ENCODE measurements around the gene SSPN.

The SSPN gene

GRCh38 chr12:26292596-26292995, 97.2 kb downstream of the SSPN start:
- no peaks in the 10 kb centered on the region for H3K9me3 ChIP-seq (replicated peaks; ENCODE audit: insufficient read depth, low read length)
- H3K9ac ChIP-seq (ENCODE audit: low read length) = no peak overlapping the region
- no peaks in the 10 kb centered on the region for H3K79me2 ChIP-seq (ENCODE audit: low read length)
- peaks cover 4% of the 10 kb centered on the region; the same call in 1 of the 2 replicates for H3F3A ChIP-seq (ENCODE audit: insufficient read depth, low read length)
- H3K27me3 ChIP-seq (replicated peaks; ENCODE audit: insufficient read depth, low read length) = no peaks in the 10 kb centered on the region
- no peaks in the 10 kb centered on the region for H3K9me2 ChIP-seq (replicated peaks; ENCODE audit: insufficient read depth, low read length)
- no peak overlapping the region for H2AFZ ChIP-seq (ENCODE audit: low read length)
- no peaks in the 10 kb centered on the region for H4K20me1 ChIP-seq (ENCODE audit: insufficient read depth, low read length)
- H3K36me3 ChIP-seq (replicated peaks; ENCODE audit: insufficient read depth, low read length) = no peaks in the 10 kb centered on the region
- H3K4me1 ChIP-seq (ENCODE audit: low read length) = peaks cover 12% of the 10 kb centered on the region
- no peak overlapping the region for H3K4me3 ChIP-seq (ENCODE audit: low read length)
- no peak overlapping the region for H3K4me2 ChIP-seq (ENCODE audit: low read depth, low read length)
- H3K27ac ChIP-seq (ENCODE audit: low read length) = no peak overlapping the region
- TF ChIP-seq EZH2phosphoT487 (IDR thresholded peaks at IDR 0.05; ENCODE audit: low read length) = no peak
- TF ChIP-seq CTCF (IDR thresholded peaks at IDR 0.05; ENCODE audit: low read length) = no peak
- no peak for TF ChIP-seq EZH2 (optimal IDR thresholded peaks at IDR 0.05; ENCODE audit: low read depth, low read length)
- DNase-seq = no peak

DNA sequence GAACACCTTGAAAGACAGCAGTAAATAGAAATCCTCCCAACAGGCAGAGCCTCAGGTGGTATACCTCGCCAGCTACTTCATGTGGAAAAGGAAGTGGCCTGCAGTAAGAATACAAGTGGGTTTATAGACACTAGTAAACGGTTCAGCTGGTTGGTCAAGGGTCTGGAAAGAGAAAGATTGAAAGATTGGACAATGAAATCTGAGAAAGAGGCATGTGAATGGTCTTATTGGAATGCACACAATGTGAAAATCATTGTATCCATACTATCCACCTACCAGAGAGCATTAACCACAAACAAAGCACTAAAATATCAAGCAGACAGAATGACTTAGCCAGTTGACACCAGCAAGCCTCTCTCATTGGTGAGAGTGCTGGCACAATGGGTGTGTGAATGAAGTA, 98.2 kb downstream of the SSPN start:
- peaks cover 23% of the 10 kb centered on the region for H3K4me1 ChIP-seq (ENCODE audit: low read length)
- no peak overlapping the region for H3K4me2 ChIP-seq (ENCODE audit: low read depth, low read length)
- H3K36me3 ChIP-seq (replicated peaks; ENCODE audit: insufficient read depth, low read length) = no peaks in the 10 kb centered on the region
- no peaks in the 10 kb centered on the region for H3K9me3 ChIP-seq (replicated peaks; ENCODE audit: insufficient read depth, low read length)
- no peak for DNase-seq
- H4K20me1 ChIP-seq (ENCODE audit: insufficient read depth, low read length) = no peaks in the 10 kb centered on the region
- TF ChIP-seq CTCF (IDR thresholded peaks at IDR 0.05; ENCODE audit: low read length) (no peak), EZH2phosphoT487 (IDR thresholded peaks at IDR 0.05; ENCODE audit: low read length) (no peak), EZH2 (optimal IDR thresholded peaks at IDR 0.05; ENCODE audit: low read depth, low read length) (no peak)
- no peak overlapping the region for H3K27ac ChIP-seq (ENCODE audit: low read length)
- no peak overlapping the region for H3K4me3 ChIP-seq (ENCODE audit: low read length)
- no peaks in the 10 kb centered on the region for H3K9me2 ChIP-seq (replicated peaks; ENCODE audit: insufficient read depth, low read length)
- peaks cover 14% of the 10 kb centered on the region for H3F3A ChIP-seq (ENCODE audit: insufficient read depth, low read length)
- no peaks in the 10 kb centered on the region for H3K79me2 ChIP-seq (ENCODE audit: low read length)
- H2AFZ ChIP-seq (ENCODE audit: low read length) = no peak overlapping the region
- H3K9ac ChIP-seq (ENCODE audit: low read length) = no peak overlapping the region
- H3K27me3 ChIP-seq (replicated peaks; ENCODE audit: insufficient read depth, low read length) = no peaks in the 10 kb centered on the region

- H4K20me1 ChIP-seq (ENCODE audit: insufficient read depth, low read length) = no peaks in the 10 kb centered on the region
- no peaks in the 10 kb centered on the region for H3K9me3 ChIP-seq (replicated peaks; ENCODE audit: insufficient read depth, low read length)
- H3K27ac ChIP-seq (ENCODE audit: low read length) = no peak overlapping the region
- no peaks in the 10 kb centered on the region for H3K79me2 ChIP-seq (ENCODE audit: low read length)
- no peaks in the 10 kb centered on the region for H3K27me3 ChIP-seq (replicated peaks; ENCODE audit: insufficient read depth, low read length)
- TF ChIP-seq EZH2 (optimal IDR thresholded peaks at IDR 0.05; ENCODE audit: low read depth, low read length) (no peak), CTCF (IDR thresholded peaks at IDR 0.05; ENCODE audit: low read length) (no peak), EZH2phosphoT487 (IDR thresholded peaks at IDR 0.05; ENCODE audit: low read length) (no peak)
- H3K36me3 ChIP-seq (replicated peaks; ENCODE audit: insufficient read depth, low read length) = no peaks in the 10 kb centered on the region
- H3K4me2 ChIP-seq (ENCODE audit: low read depth, low read length) = no peak overlapping the region
- no peak overlapping the region for H3K4me3 ChIP-seq (ENCODE audit: low read length)
- no peak overlapping the region for H3K9ac ChIP-seq (ENCODE audit: low read length)
- no peaks in the 10 kb centered on the region for H3K9me2 ChIP-seq (replicated peaks; ENCODE audit: insufficient read depth, low read length)
- H3K4me1 ChIP-seq (ENCODE audit: low read length) = peaks cover 34% of the 10 kb centered on the region
- no peak overlapping the region for H2AFZ ChIP-seq (ENCODE audit: low read length)
- DNase-seq = no peak
- peaks cover 28% of the 10 kb centered on the region for H3F3A ChIP-seq (ENCODE audit: insufficient read depth, low read length)
Observed at GRCh38 chr12:26295001-26295400, 99.6 kb downstream of the SSPN start.
